HG02759 (cell line): ENCODE measurements around the gene ANKLE1.

Source experiments
- ATAC-seq: cut with Tn5 transposase; IDR thresholded peaks from one replicate; pipeline ENCODE4 v1.9.1; 2021; ENCODE audit warnings: mild to moderate bottlenecking, moderate library complexity; ENCODE audit not compliant: unreplicated experiment

ANKLE1 gene

GRCh38 chr19:17281391-17282304, at the start of gene ANKLE1:
Gene ANKLE1, plus strand, starts transcription at chr19:17281901. Its CDS starts 20 bp downstream, at chr19:17281921.
- ATAC-seq, result peak; percentile 56

- ATAC-seq, result no peak
Measured at GRCh38 chr19:17232258-17232657, 49.4 kb upstream of the ANKLE1 start.

GRCh38 chr19:17234911-17235299, 46.8 kb upstream of the ANKLE1 start:
- ATAC-seq, result peak; percentile 52

GRCh38 chr19:17235300-17235970, 46.3 kb upstream of the ANKLE1 start:
- ATAC-seq, result peak; percentile 79

- peak; percentile 23 for ATAC-seq
Measured at GRCh38 chr19:17235971-17236777, 45.5 kb upstream of the ANKLE1 start.

- no peak for ATAC-seq
Measured at GRCh38 chr19:17236811-17237543, 44.7 kb upstream of the ANKLE1 start.

GRCh38 chr19:17237747-17238706, 43.7 kb upstream of the ANKLE1 start:
- ATAC-seq, result no peak

- no peak for ATAC-seq
Measured at GRCh38 chr19:17240062-17240752, 41.5 kb upstream of the ANKLE1 start.

GRCh38 chr19:17240826-17241399, 40.8 kb upstream of the ANKLE1 start:
- ATAC-seq, result no peak

- ATAC-seq, result no peak
Measured at GRCh38 chr19:17242431-17243208, 39.1 kb upstream of the ANKLE1 start.

GRCh38 chr19:17243211-17243829, 38.4 kb upstream of the ANKLE1 start:
- ATAC-seq, result no peak

- ATAC-seq, result no peak
Measured at GRCh38 chr19:17243830-17244617, 37.7 kb upstream of the ANKLE1 start.

GRCh38 chr19:17244618-17245534, 36.8 kb upstream of the ANKLE1 start:
- peak; percentile 12 for ATAC-seq

- no peak for ATAC-seq
Measured at GRCh38 chr19:17245535-17245984, 36.1 kb upstream of the ANKLE1 start, which contains the start of gene NR2F6. Gene NR2F6, minus strand, starts transcription at chr19:17245919. Its CDS starts 699 bp downstream, at chr19:17245220.
